ENCODE measurements around the gene NR5A2.

Gene NR5A2

DNA sequence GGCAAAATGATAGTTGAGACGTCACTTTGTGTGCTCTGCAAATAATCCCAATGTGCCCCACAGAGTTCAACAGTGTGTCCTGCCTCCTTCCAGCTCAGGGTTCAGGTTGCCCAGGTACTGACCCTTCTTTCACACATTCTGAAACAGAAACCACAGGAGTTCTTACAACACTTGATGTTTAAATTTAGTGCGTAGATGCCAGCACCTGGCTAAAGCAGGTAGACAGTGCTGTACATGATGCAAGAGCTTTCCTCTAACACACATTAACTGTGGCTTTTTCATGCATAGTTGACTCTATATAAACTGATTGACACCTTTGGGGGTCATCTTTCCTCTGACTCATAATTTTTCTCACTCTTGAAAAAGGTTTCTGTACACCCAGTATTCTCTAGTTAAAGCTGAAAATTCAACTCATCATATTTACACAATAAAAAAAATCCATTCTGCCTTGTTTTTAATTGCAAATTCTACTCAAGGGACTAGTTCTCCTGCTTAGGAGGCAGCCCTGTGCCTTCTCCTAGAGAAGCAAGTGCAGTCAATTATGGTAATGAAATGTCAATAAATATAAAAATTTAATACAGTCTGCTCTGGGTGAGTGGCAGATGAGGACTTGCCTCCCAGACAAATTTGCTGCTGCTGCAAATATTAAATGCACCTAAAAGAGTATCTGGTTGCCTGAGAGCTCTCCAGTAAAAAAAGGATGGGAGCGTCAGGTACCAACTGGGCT lies 91.4 kb downstream of the NR5A2 start:
- DNase-seq (ENCODE audit: low read depth in 1 of 2, low spot score in 1 of 2), result no peak

DNA sequence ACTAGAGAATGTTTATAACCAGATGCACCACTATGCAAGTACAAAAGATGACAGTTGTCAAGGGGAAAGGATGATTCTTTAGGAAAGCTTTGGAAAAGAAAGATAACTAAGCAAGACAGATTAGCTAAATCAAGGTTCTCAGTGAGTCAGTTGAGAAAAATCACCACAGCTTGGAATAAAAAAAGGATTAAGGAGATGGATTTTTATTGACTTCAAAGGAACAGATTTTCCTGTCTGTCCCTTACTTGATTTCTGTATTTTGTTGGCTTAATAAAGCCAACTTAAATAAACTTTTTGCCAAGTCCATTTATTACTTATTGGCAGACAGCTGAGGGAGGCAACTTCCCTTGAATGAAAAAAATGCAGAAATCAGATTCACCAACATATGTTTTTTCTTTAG lies 93.9 kb downstream of the NR5A2 start:
- DNase-seq (ENCODE audit: low read depth in 1 of 2, low spot score in 1 of 2), result no peak

DNA sequence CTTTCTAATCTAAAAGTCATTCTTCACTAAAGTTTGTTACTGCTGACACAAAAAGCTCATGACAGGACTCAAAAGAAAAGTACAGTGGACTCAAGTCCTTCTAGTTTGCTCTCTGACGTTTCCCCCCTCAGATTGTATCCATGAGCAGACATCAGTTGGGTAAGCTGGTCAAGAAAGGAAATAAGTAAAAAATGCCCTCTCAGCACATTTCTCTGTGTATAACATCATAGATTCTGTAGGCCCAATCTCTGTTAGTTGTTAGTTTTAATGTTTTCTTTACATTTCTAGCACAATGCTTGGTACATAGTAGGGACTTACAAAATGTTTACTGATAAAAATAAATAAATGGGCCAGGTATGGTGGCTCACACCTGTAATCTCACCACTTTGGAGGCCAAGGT lies 96.8 kb downstream of the NR5A2 start:
- DNase-seq (ENCODE audit: low read depth in 1 of 2, low spot score in 1 of 2), result no peak

DNA sequence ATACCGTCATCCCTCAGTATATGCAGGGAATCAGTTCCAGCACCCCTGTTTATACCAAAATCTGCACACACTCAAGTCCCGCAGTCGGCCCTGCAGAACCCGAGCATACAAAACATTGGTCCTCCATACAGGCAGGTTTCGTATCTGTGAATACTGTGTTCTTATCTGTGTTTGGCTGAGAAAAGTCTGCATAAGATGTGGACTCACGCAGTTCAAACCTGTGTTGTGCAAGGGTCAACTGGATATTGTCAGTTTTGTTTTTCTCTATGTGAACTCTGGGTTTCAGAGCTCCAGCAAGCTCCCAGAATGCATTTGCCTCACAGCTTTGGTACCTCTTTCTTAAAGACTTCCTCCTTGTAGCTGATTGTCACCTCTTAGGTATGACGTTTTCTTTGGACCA lies 100.6 kb downstream of the NR5A2 start:
- DNase-seq (ENCODE audit: low read depth in 1 of 2, low spot score in 1 of 2), result no peak

DNA sequence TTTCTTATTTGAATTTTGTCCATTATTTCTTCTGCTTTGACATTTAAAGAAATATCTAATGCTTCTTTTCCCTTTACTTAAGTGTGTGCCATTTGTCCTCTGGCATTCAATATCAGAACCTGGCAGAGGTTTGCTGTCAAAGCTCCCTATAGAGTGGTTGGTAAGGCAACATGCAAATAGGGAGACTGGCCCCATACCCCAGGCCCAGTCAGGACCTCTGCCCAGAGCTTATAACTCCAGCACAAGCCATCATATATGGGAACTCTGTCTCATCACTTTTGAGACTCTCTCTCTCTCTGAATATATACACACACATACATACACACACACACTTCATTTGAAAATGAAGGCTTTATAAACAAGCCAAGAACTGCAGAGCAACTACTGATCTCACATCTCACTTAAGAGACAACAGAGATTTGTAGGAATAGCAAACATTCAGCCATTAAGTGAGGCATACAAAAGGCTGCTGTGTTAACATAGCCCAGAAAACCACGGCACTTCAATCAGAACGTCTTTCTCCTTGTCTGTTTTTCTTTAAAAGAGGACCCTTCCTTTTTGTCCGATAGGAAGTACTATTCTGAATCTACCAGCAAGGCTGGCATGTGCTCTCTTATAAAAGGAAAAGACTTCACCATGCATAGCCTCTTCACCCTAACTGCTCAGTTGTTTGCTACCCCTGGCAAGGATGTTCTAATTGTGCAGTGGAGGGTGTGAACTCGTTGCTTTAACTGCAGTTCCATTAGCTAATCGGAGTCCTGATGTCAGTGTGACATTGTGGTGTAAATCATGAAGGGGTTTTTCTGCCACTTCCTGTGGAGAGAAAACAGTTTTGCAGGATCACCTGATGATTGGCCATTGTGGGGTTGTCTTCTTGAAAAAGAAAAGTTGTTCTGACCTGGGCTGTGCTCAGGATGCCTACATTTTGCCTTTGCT lies 101.7 kb downstream of the NR5A2 start:
- no peak for DNase-seq (ENCODE audit: low read depth in 1 of 2, low spot score in 1 of 2)

DNA sequence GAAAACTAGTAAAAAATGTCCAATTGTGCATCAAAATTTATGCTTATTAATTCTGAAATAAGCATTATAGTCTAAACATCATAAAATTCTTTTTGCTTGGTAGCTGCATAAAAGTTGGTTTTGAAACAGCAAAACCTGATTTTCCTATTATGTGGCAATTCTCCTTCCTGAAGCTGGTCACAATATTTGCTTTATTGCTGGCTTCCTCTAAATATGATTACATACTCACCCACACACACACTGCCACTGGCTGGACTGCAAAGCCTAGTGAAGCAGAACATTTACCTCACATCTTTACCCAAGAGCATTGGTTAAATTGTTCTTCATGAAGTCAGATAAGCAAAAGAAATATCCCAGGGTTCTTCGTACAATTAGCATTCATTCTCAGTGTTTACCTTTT lies 103.0 kb downstream of the NR5A2 start:
- no peak for DNase-seq (ENCODE audit: low read depth in 1 of 2, low spot score in 1 of 2)

DNA sequence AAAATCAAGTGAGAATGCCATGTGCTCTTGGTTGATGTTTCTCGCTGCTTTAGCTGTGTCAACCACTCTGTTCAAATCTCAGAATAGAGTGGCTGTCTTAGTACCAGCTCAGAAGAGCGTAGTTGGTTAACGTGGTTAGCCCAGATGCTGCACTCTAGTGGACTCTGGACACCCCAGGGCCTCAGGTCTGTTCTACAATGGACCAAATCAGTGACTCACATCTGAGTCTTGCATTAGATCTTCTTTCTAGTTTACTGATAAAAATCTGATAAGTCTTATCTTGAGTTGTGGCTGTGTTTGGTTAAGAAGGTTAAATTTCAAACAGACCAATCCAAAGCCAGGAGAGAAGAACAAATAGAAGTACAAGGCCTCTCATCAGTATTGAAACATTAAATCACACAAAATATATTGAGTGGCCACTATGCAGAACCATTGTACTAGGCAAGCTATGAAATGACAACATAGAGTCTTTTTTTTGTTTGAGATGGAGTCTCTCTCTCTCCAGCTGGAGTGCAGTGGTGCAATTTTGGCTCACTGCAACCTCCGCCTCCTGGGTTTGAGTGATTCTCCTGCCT lies 104.1 kb downstream of the NR5A2 start:
- no peak for DNase-seq (ENCODE audit: low read depth in 1 of 2, low spot score in 1 of 2)

DNA sequence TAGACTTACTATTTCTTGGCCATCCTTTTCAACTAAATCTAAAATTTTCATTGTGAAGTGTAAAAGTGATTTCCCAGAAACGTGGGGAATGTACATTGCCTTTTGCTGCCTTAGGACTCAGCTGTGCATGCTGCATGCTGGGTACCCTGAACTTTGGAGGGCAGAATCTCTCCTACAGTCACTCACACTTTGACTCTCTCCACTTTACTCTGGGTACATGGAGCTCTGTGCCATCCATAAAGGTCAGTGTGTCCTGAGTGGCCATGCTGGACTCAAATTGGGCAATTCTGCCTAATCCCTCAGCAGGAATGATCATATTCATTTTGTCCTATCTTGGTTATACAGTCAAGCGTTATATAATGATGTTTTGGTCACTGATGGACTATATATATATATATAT lies 105.6 kb downstream of the NR5A2 start:
- no peak for DNase-seq (ENCODE audit: low read depth in 1 of 2, low spot score in 1 of 2)

DNA sequence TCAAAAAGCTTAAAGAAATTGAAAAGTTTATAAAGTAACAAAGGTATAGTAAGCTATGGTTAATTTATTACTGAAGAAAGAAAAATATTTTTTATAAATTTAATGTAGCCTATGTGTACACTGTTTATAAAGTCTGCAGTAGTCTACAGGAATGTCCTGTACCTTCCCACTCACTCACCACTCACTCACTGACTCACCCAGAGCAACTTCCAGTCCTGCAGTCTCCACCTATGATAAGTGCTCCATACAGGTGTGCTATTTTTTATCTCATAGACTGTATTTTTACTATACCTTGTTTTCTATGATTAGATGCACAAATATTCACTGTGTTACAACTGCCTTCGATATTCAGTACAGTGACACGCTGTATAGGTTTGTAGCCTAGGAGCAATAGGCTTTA lies 106.6 kb downstream of the NR5A2 start:
- DNase-seq (ENCODE audit: low read depth in 1 of 2, low spot score in 1 of 2), result no peak

DNA sequence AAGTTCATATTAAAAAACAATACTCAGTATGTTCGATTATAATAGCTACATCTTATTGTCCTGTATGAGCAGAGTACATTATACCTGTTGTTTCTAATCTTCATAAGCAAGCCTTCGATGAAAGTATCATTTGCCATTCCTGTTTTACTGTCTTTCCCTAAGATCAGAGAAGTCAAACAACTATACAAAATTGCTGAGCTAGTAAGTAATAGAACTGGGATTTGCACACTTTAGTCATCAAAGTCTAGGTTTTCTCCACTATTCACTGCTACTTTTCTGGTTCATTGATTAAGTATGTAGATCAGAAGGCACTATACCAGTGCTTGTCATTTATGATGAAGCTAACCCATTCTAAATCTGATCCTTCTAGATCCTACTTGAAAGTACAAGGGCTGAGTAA lies 108.9 kb downstream of the NR5A2 start:
- DNase-seq (ENCODE audit: low read depth in 1 of 2, low spot score in 1 of 2), result no peak

DNA sequence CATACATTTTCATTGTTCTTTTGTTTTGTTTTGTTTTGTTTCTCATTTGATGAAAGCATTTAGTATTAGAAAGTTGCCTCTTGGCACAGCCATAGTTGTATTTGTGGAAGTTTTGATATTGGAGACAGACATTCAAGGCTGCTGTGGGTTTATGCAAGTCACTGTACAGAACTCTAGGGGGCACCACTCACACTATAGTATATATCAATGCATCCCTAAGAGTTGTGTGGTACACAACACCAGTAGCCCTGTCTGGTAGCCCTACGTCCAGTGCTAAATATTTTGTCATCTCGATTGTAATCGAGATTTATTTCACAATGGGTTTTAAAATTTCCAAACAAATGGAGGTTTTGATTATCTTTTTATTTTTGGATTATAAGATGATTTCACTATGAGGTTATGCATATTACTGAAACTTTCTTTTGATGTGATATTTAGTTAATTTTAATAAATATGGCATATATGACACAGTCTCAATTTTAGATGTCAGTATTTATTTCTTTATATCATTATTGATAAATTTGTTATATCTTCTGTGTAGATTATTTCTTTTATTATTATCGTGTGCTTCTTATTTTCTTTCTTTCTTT lies 112.2 kb downstream of the NR5A2 start:
- no peak for DNase-seq (ENCODE audit: low read depth in 1 of 2, low spot score in 1 of 2)

DNA sequence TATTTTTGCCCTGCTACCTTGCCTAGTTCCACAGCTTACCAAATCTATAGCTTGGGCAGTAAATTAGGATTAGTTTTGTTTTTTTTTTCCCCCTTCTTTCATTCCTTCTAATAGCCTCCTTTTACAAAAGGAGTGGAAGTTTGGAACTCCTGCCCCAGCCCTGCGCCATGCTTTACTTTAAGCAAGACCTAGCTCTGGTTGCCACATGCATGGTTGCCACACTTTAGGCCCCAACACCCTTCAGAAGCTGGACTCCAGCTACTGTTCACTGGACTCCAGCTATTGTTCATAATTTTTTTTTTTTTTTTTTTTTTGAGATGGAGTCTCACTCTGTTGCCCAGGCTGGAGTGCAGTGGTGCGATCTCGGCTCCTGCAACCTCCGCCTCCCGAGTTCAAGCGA lies 115.8 kb downstream of the NR5A2 start:
- no peak for DNase-seq (ENCODE audit: low read depth in 1 of 2, low spot score in 1 of 2)

DNA sequence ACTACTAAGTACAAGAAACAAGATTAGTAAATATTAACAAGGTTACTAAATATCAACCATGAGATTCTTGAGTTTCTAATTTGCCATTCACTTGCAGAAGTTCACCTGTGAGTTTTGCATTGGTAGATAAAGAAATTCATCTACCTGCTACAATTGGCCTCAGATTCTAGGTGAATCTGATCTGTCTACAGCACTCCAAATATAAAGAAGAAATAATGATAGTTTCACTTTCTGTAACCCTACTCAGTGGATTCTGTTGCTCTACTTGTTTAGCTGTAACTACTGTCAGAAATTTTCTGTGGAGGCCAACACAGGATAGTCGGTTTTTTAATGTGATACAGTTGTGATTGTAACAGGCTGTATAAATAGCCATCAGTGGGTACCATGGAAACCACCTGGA lies 118.6 kb downstream of the NR5A2 start:
- DNase-seq (ENCODE audit: low read depth in 1 of 2, low spot score in 1 of 2), result no peak

DNA sequence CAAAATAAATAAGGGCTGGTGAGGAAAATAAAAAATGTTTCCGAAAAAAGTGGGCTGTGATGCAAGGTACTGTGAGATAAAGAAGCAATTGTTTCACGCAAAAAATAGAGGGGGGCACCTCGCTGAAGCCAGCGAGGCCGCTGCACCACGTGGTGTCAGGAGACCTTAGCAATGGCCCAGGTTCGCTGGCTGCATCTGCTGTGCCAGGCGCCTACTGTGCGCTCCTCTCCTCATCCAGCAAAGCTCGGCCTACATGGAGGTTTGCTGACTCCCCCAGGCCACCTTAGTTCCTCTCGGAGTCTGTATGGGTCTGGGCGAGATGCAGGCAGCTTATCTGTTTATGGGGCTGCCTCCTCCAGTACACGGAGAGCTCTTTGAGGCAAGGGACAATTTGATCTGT lies 119.6 kb downstream of the NR5A2 start:
- no peak for DNase-seq (ENCODE audit: low read depth in 1 of 2, low spot score in 1 of 2)

DNA sequence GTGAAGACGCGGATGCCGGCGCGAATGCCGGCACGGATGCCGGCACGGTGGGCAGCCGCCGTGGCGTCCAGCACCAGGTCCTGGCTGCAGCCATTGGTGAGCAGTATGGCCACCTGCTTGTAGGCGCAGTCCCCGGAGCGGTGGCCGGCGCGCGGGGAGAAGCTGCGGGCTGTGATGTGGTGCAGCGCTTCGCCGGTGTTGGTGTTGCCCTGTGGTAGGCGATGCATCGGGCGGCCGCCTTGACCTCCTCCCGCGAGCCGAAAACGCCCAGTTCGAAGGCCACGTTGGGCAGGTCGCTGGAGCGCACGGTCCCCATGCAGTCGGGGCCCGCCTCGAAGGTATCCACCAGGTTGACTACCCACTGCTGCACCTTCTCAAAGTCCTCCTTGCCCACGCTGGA lies 120.2 kb downstream of the NR5A2 start:
- DNase-seq (ENCODE audit: low read depth in 1 of 2, low spot score in 1 of 2), result no peak

DNA sequence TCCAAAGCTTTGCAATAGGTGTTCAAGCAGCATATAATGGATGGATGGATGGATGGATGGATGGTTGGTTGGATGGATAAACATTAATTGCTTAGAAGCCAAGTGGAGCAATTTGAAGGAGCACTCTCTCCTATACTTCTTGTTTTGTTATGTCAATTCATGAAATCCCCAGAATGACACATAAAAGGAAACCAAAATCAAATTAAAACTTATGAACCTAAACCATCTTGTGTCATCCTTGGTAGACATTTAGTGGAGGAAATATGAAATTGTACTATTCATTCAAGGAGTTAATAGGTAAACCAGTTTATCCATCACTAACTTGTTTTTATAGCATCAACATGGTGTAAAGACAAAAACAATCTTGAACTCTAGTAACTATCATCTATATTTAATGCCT lies 122.5 kb downstream of the NR5A2 start:
- DNase-seq (ENCODE audit: low read depth in 1 of 2, low spot score in 1 of 2), result no peak

DNA sequence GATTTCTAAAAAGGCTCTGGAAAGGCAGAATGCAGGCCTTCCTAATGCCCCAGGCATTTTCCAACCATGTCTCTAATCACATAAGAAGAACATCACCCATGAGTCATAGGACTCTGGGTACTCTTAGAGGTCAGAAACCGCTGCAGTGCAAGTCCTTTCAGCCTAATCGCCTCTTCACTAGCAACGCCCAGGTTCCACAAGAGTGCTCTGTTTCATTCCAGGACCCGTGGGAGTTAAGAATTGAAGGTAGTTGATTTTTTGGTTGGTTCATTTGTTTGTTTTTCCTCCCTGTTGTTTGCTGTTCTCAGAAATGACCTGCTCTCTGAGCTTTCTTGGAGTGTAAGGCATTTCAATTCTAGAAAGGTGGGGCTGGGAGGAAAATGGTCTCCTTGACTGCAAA lies 123.2 kb downstream of the NR5A2 start:
- no peak for DNase-seq (ENCODE audit: low read depth in 1 of 2, low spot score in 1 of 2)

DNA sequence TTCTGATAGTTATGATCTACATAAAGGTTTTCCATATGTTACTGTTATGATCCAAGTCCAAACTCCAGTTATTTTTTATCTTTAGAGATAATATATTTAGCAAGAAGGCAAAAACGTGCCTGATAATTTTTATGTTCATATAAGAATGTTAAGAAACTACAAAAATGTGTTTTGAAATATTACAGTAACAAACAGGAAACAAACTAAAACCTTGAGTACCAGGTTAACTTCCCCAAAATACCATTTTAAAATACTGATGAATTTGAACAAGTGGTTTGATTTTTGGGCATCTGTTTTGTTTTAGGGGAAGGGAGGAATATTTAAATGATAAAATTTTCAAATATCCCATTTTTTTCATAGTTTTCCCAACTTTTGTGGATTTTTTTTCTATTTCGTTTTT lies 124.8 kb downstream of the NR5A2 start:
- no peak for DNase-seq (ENCODE audit: low read depth in 1 of 2, low spot score in 1 of 2)

DNA sequence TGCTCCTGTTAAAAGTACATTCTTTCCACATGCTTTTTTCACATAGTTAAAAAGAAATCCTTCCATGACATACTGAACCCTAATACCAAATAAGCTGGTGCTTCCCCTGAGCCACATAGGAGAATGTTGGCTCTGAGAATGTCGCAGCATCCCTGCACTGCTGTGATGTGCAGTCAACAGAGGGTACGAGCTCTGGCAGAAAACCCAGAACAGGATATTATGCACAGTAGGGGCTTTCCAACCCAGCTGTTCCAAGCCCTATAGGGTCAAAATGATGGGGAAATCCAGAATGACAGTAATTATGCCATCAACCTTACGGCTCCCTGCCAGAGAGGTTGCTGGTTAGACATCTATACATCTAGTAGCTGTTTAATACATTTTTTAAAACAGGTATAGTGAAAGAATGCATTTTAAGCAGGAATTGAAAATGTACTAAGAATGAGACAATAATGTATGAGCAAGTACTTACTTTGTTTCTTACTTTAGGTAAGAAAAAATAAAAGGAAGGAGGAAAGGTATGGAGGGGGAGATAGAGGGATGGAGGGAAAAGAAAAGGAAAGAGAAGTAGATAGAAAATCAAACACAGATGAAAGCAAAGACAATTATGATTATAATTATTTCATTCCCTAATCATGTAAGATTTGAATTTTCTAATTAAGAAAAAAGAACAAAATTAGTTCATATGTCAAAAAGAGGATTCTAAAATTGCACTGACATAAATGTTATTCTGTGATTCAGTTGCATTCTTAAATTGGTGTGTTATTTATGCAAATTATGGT lies 126.0 kb downstream of the NR5A2 start:
- peak in 1 of 2 donors; percentile 10 for DNase-seq (ENCODE audit: low read depth in 1 of 2, low spot score in 1 of 2)

DNA sequence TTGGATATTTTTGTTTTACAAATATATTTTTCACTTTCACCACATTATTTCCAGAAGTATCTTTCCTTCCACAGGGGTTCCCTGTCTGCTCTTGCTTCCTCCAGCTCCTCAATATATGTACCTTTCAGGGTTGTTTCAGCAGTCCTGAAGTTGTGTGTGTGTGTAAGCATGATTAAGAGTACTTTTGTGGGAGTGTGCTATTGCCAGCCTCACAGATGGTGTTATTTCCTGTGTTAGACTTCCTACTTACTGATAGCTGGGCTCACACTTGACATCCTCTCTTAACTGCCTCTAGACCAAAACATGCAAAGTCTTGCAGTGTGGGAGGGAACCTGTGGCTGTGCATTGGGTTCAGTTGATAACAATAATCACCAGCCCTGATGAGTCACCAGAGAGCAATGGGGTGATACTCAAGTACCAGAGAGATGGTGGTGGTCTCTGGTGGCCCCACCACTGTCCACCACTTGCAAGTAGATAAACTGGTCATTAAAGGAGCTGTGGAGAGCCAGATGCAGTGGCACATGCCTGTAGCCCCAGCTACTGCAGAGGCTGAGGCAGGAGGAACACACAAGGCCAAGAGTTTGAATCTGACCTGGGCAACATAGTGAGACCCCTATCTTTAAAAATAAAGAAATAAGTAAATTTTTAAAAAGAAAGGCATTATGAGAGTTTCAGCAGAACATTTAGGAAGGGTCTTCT lies 126.7 kb downstream of the NR5A2 start:
- peak in 1 of 2 donors; percentile 13 for DNase-seq (ENCODE audit: low read depth in 1 of 2, low spot score in 1 of 2)

Data from activated T-helper 1 cell treated with anti-CD3 and anti-CD28 coated beads, Interleukin-2, amount 50 U/mL, for 16 hours (primary cell).